GM23338 (cell line): ENCODE results near the gene LONRF2. TPM values are rescaled to one million over a fixed set of nuclear protein-coding genes. Genes with fewer than 3 reads are reported as not detected.

Experiments
- ATAC-seq: fragments of 200-7000 bp; cut with Tn5 transposase; 3 replicates; pipeline ENCODE4 v1.9.1; 2020
- DNase-seq: peaks from one replicate; pipeline ENCODE4 v3.0.0-alpha.2; 2015; ENCODE audit warnings: low spot score
- H2AFZ ChIP-seq: fragments of 200-600 bp; sonication (generic); 2 replicates; pipeline ENCODE4 v1.8.0; 2016; ENCODE audit warnings: antibody characterized with exemption, mild to moderate bottlenecking, moderate library complexity
- H3F3A ChIP-seq: fragments of 200-600 bp; sonication (generic); replicated peaks from 2 replicates; pipeline ENCODE4 v1.8.0; 2017; ENCODE audit warnings: antibody characterized with exemption, mixed run types, low read depth
- H3K27ac ChIP-seq: fragments of 200-600 bp; sonication (generic); 2 replicates; pipeline ENCODE4 v1.6.1; 2016; ENCODE audit warnings: low read depth
- H3K27me3 ChIP-seq: fragments of 200-600 bp; sonication (generic); 2 replicates; pipeline ENCODE4 v1.8.0; 2016; ENCODE audit warnings: mild to moderate bottlenecking, mixed run types, moderate library complexity; ENCODE audit not compliant: insufficient read depth
- H3K36me3 ChIP-seq: fragments of 200-600 bp; sonication (generic); 2 replicates; pipeline ENCODE4 v1.8.0; 2016; ENCODE audit warnings: mild to moderate bottlenecking; ENCODE audit not compliant: insufficient read depth
- H3K4me1 ChIP-seq: fragments of 200-600 bp; sonication (generic); 2 replicates; pipeline ENCODE4 v1.8.0; 2016; ENCODE audit warnings: mild to moderate bottlenecking, moderate library complexity; ENCODE audit not compliant: insufficient read depth
- H3K4me2 ChIP-seq: fragments of 200-600 bp; sonication (generic); 2 replicates; pipeline ENCODE4 v1.7.1; 2017; ENCODE audit warnings: mixed run types
- H3K4me3 ChIP-seq: fragments of 200-600 bp; sonication (generic); 2 replicates; pipeline ENCODE4 v1.6.1; 2016; ENCODE audit warnings: mixed run types
- H3K79me2 ChIP-seq: fragments of 200-600 bp; sonication (generic); replicated peaks from 2 replicates; pipeline ENCODE4 v1.8.0; 2017; ENCODE audit warnings: mild to moderate bottlenecking; ENCODE audit not compliant: insufficient read depth
- H3K9me2 ChIP-seq: fragments of 200-600 bp; sonication (generic); 2 replicates; pipeline ENCODE4 v1.8.0; 2017; ENCODE audit not compliant: insufficient read depth
- H4K20me1 ChIP-seq: fragments of 200-600 bp; sonication (generic); replicated peaks from 2 replicates; pipeline ENCODE4 v1.8.0; 2017; ENCODE audit warnings: mild to moderate bottlenecking; ENCODE audit not compliant: insufficient read depth
- H3K27ac Mint-ChIP-seq: 2 replicates; pipeline ENCODE4 v1.8.0; 2020; ENCODE audit warnings: inconsistent platforms, mild to moderate bottlenecking, moderate library complexity, mixed read lengths
- H3K27me3 Mint-ChIP-seq: 3 replicates; pipeline ENCODE4 v1.8.0; 2022; ENCODE audit warnings: low read depth, mild to moderate bottlenecking, moderate library complexity, mixed read lengths, inconsistent platforms; ENCODE audit not compliant: insufficient read depth, poor library complexity
- H3K36me3 Mint-ChIP-seq: 3 replicates; pipeline ENCODE4 v1.8.0; 2021; ENCODE audit warnings: low read depth, mild to moderate bottlenecking, inconsistent platforms, moderate library complexity, mixed read lengths
- H3K4me1 Mint-ChIP-seq: 3 replicates; pipeline ENCODE4 v1.8.0; 2020; ENCODE audit warnings: mild to moderate bottlenecking, inconsistent platforms, mixed read lengths
- H3K4me3 Mint-ChIP-seq: 3 replicates; pipeline ENCODE4 v1.8.0; 2021; ENCODE audit warnings: moderate library complexity, mild to moderate bottlenecking, inconsistent platforms, mixed read lengths
- H3K9me3 Mint-ChIP-seq: 3 replicates; pipeline ENCODE4 v1.8.0; 2020; ENCODE audit warnings: moderate library complexity, mild to moderate bottlenecking, inconsistent platforms, mixed read lengths
- CREB1 ChIP-seq: fragments of 250-450 bp; sonication (Bioruptor Pico); IDR thresholded peaks from 2 replicates; pipeline ENCODE4 v1.5.0; 2020; ENCODE audit warnings: low read depth, mild to moderate bottlenecking, moderate library complexity
- EZH2 ChIP-seq: fragments of 200-600 bp; sonication (generic); IDR thresholded peaks from one replicate; pipeline ENCODE4 v1.8.0; 2017; ENCODE audit warnings: antibody characterized with exemption, mild to moderate bottlenecking, low read depth; ENCODE audit not compliant: unreplicated experiment
- EZH2phosphoT487 ChIP-seq: fragments of 200-600 bp; sonication (generic); IDR thresholded peaks from one replicate; pipeline ENCODE4 v1.8.1; 2018; ENCODE audit warnings: antibody characterized with exemption; ENCODE audit not compliant: unreplicated experiment
- JUNB ChIP-seq: IDR thresholded peaks from one replicate; pipeline ENCODE4 v1.6.1; 2016; ENCODE audit warnings: antibody characterized with exemption; ENCODE audit not compliant: unreplicated experiment
- NANOG ChIP-seq: IDR thresholded peaks from 2 replicates; pipeline ENCODE4 v1.6.1; 2016; ENCODE audit warnings: antibody characterized with exemption, borderline replicate concordance
- POLR2AphosphoS5 ChIP-seq: IDR thresholded peaks from 2 replicates; pipeline ENCODE4 v1.6.1; 2016; ENCODE audit warnings: antibody characterized with exemption, low read depth
- STAT1 ChIP-seq: IDR thresholded peaks from one replicate; pipeline ENCODE4 v1.6.1; 2016; ENCODE audit warnings: antibody characterized with exemption; ENCODE audit not compliant: unreplicated experiment
- ZNF331 ChIP-seq: fragments of 250-450 bp; sonication (Bioruptor Pico); IDR thresholded peaks from 2 replicates; pipeline ENCODE4 v1.5.0; 2020; ENCODE audit warnings: low read depth, mild to moderate bottlenecking, moderate library complexity
- polyA plus RNA-seq: library from polyadenylated mRNA; unstranded; fragments of >200 nt; fragmentation: Nextera tagmentation; extraction: Ambion mirVana; gene quantifications from 2 replicates; pipeline ENCODE4 v1.2.1, GENCODE V29; 2016
- total RNA-seq: library from RNA; depleted of rRNA; stranded (reverse); fragments of >200 nt; shearing (Covaris generic); gene quantifications from 2 replicates; pipeline ENCODE4 v1.2.3, GENCODE V29; 2014
- TF ChIP-seq, protein P1 (sequence below): IDR thresholded peaks from 2 replicates; pipeline ENCODE4 v1.6.1; 2016; ENCODE audit warnings: antibody characterized with exemption
- TF ChIP-seq, protein P2 (sequence below), 2 experiments: fragments of 200-600 bp in 1 of 2; sonication (generic) in 1 of 2; conservative IDR thresholded peaks; 2 replicates each; pipeline versions ENCODE4 v1.5.1 to v1.6.1; 2016 to 2017; ENCODE audit warnings: antibody characterized with exemption in 2 of 2, low read depth in 2 of 2, mild to moderate bottlenecking in 2 of 2, moderate library complexity in 1 of 2
- TF ChIP-seq, protein P3 (sequence below): IDR thresholded peaks from one replicate; pipeline ENCODE4 v1.6.1; 2018; ENCODE audit warnings: antibody characterized with exemption; ENCODE audit not compliant: unreplicated experiment

The LONRF2 gene
- total and polyA plus RNA-seq, 2 experiments from 2014 or later = 0.05 to 0.24 TPM

DNA sequence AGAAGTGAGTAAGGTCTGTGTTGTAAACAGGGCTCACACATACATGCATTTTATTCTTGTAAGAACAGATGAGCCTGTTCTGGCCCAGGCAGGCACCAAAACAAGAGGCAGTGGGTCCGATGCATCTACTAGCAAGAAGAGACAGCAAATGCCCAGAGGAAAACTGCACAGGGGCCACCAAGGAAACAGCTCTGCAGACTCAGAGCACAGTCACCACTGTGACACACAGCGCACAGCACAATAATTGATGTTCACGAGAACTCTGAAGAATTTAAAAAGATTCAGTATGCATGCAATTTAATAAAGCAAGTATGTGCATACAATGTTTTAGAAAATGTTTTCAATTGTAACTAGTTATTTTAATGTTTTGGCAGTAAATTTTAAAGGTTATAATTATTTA is 24.8 kb downstream of the LONRF2 start:
- Histone ChIP-seq H3K27ac (no peak overlapping the region), H2AFZ (no peak overlapping the region), H3K79me2 (no peaks in the 10 kb centered on the region), H3K9me2 (no peaks in the 10 kb centered on the region), H3K4me2 (no peak overlapping the region), H3F3A (no peaks in the 10 kb centered on the region), H4K20me1 (no peaks in the 10 kb centered on the region), H3K4me3 (no peak overlapping the region), H3K4me1 (no peaks in the 10 kb centered on the region), H3K36me3 (no peaks in the 10 kb centered on the region), H3K27me3 (no peaks in the 10 kb centered on the region)
- Mint-ChIP-seq H3K9me3 (no peaks in the 10 kb centered on the region), H3K27ac (no peak overlapping the region), H3K27me3 (peaks cover 1% of the 10 kb centered on the region), H3K36me3 (no peaks in the 10 kb centered on the region), H3K4me3 (no peak overlapping the region), H3K4me1 (no peaks in the 10 kb centered on the region; the same call in 2 of the 3 replicates)
- ATAC-seq (no peak), DNase-seq (no peak)
- TF ChIP-seq, protein P1, sequence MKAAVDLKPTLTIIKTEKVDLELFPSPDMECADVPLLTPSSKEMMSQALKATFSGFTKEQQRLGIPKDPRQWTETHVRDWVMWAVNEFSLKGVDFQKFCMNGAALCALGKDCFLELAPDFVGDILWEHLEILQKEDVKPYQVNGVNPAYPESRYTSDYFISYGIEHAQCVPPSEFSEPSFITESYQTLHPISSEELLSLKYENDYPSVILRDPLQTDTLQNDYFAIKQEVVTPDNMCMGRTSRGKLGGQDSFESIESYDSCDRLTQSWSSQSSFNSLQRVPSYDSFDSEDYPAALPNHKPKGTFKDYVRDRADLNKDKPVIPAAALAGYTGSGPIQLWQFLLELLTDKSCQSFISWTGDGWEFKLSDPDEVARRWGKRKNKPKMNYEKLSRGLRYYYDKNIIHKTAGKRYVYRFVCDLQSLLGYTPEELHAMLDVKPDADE = no peak
- no peak for TF ChIP-seq JUNB
- no peak for TF ChIP-seq CREB1 (CRISPR knock-in tag)
- TF ChIP-seq NANOG = no peak
- no peak for TF ChIP-seq EZH2phosphoT487
- TF ChIP-seq, protein P2, sequence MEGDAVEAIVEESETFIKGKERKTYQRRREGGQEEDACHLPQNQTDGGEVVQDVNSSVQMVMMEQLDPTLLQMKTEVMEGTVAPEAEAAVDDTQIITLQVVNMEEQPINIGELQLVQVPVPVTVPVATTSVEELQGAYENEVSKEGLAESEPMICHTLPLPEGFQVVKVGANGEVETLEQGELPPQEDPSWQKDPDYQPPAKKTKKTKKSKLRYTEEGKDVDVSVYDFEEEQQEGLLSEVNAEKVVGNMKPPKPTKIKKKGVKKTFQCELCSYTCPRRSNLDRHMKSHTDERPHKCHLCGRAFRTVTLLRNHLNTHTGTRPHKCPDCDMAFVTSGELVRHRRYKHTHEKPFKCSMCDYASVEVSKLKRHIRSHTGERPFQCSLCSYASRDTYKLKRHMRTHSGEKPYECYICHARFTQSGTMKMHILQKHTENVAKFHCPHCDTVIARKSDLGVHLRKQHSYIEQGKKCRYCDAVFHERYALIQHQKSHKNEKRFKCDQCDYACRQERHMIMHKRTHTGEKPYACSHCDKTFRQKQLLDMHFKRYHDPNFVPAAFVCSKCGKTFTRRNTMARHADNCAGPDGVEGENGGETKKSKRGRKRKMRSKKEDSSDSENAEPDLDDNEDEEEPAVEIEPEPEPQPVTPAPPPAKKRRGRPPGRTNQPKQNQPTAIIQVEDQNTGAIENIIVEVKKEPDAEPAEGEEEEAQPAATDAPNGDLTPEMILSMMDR (conservative IDR thresholded peaks at IDR 0.05; ENCODE audit: low read depth in 2 of 2) = no peak
- TF ChIP-seq, protein P3, sequence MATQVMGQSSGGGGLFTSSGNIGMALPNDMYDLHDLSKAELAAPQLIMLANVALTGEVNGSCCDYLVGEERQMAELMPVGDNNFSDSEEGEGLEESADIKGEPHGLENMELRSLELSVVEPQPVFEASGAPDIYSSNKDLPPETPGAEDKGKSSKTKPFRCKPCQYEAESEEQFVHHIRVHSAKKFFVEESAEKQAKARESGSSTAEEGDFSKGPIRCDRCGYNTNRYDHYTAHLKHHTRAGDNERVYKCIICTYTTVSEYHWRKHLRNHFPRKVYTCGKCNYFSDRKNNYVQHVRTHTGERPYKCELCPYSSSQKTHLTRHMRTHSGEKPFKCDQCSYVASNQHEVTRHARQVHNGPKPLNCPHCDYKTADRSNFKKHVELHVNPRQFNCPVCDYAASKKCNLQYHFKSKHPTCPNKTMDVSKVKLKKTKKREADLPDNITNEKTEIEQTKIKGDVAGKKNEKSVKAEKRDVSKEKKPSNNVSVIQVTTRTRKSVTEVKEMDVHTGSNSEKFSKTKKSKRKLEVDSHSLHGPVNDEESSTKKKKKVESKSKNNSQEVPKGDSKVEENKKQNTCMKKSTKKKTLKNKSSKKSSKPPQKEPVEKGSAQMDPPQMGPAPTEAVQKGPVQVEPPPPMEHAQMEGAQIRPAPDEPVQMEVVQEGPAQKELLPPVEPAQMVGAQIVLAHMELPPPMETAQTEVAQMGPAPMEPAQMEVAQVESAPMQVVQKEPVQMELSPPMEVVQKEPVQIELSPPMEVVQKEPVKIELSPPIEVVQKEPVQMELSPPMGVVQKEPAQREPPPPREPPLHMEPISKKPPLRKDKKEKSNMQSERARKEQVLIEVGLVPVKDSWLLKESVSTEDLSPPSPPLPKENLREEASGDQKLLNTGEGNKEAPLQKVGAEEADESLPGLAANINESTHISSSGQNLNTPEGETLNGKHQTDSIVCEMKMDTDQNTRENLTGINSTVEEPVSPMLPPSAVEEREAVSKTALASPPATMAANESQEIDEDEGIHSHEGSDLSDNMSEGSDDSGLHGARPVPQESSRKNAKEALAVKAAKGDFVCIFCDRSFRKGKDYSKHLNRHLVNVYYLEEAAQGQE = no peak
- TF ChIP-seq POLR2AphosphoS5 = no peak
- no peak for TF ChIP-seq STAT1
- no peak for TF ChIP-seq ZNF331 (CRISPR knock-in tag)
- no peak for TF ChIP-seq EZH2
